HL-60 (cell line): ENCODE results near the gene RBFA.

ENCODE experiments used
- CTCF ChIP-seq: IDR thresholded peaks from one replicate; pipeline ENCODE4 v1.5.1; 2011; ENCODE audit warnings: low read length, control low read depth, inconsistent platforms; ENCODE audit not compliant: insufficient read depth
- GABPA ChIP-seq: IDR thresholded peaks from 2 replicates; pipeline ENCODE4 v1.6.1; 2012; ENCODE audit warnings: low read depth
- POLR2AphosphoS5 ChIP-seq: IDR thresholded peaks from 2 replicates; pipeline ENCODE4 v1.6.1; 2012; ENCODE audit warnings: low read depth
- REST ChIP-seq: IDR thresholded peaks from 2 replicates; pipeline ENCODE4 v1.6.1; 2012; ENCODE audit warnings: low read depth; ENCODE audit not compliant: insufficient replicate concordance

- TF ChIP-seq CTCF (no peak), POLR2AphosphoS5 (no peak), REST (no peak), GABPA (no peak)
These were observed 33.4 kb upstream of the RBFA start for GRCh38 chr18:80000877-80001276.
